ENCODE measurements around the gene MACROD2. TPM values are rescaled to one million over a fixed set of nuclear protein-coding genes. Genes with fewer than 3 reads are reported as not detected.

MACROD2 gene
- total and polyA plus RNA-seq, 2 of the 4 experiments (the other 2 are of a cell fraction): not detected

- H3K9ac ChIP-seq (ENCODE audit: low read depth, low read length): no peak overlapping the region
- no TSS peak for BruUV-seq (replicated peaks)
- TF ChIP-seq MAFK (IDR thresholded peaks at IDR 0.05; ENCODE audit: low read depth, low read length) (no peak), CEBPB (IDR thresholded peaks at IDR 0.05; ENCODE audit: low read depth, low read length) (no peak), MXI1 (IDR thresholded peaks at IDR 0.05; ENCODE audit: borderline replicate concordance, low read depth, low read length) (no peak), USF2 (IDR thresholded peaks at IDR 0.05; ENCODE audit: low read depth, low read length) (no peak), BHLHE40 (IDR thresholded peaks at IDR 0.05; ENCODE audit: low read depth, low read length) (no peak), FOS (IDR thresholded peaks at IDR 0.05; ENCODE audit: low read depth, low read length) (no peak), MAZ (IDR thresholded peaks at IDR 0.05; ENCODE audit: borderline replicate concordance, low read depth, low read length) (no peak), RCOR1 (IDR thresholded peaks at IDR 0.05; ENCODE audit: insufficient replicate concordance, low read length) (no peak), NFE2L2 (IDR thresholded peaks at IDR 0.05; ENCODE audit: low read depth, low read length) (no peak), CHD1 (IDR thresholded peaks at IDR 0.05; ENCODE audit: low read depth, low read length) (no peak), RAD21 (IDR thresholded peaks at IDR 0.05; ENCODE audit: low read length) (no peak), ELK1 (IDR thresholded peaks at IDR 0.05; ENCODE audit: borderline replicate concordance, low read depth, low read length) (no peak), POLR2A (IDR thresholded peaks at IDR 0.05; ENCODE audit: low read depth, low read length) (no peak)
- dilution Hi-C loops (cut with HindIII; ENCODE audit: low sequenced_read_pairs, unreplicated experiment): no loop called here
- no peak overlapping the region for H3K4me2 ChIP-seq (ENCODE audit: low read depth, low read length)
- no peaks in the 10 kb centered on the region for H3K27me3 ChIP-seq (ENCODE audit: control insufficient read depth, insufficient read depth, low read length)
- DNase-seq (no peak), ATAC-seq (ENCODE audit: low read depth) (no peak)
- H3K23ac ChIP-seq (ENCODE audit: low read depth, low read length): no peak overlapping the region
- H3K27ac ChIP-seq (ENCODE audit: insufficient read depth, low read length): no peak overlapping the region
- H3K79me1 ChIP-seq (ENCODE audit: low read depth in 1 of 2, low read length in 2 of 2): no peaks in the 10 kb centered on the region
- no peak overlapping the region for H3K56ac ChIP-seq (ENCODE audit: extremely low read depth, insufficient read depth, low read length)
- H3K4me1 ChIP-seq (ENCODE audit: control insufficient read depth, insufficient read depth, low read length): no peaks in the 10 kb centered on the region
- H3K9me1 ChIP-seq (ENCODE audit: insufficient read depth, low read length): no peaks in the 10 kb centered on the region
- intact Hi-C loops (cut with micrococcal nuclease): no loop called here
- H2BK5ac ChIP-seq (ENCODE audit: low read depth, low read length, poor library complexity, severe bottlenecking): no peak overlapping the region
- H4K91ac ChIP-seq (ENCODE audit: insufficient read depth, low read depth, low read length): no peak overlapping the region
- no peak overlapping the region for H4K5ac ChIP-seq (ENCODE audit: low read depth, low read length)
- ChIA-PET CTCF (no interaction called here), POLR2A (ENCODE audit: unreplicated experiment) (no interaction called here)
- in situ Hi-C loops (cut with MboI; ENCODE audit: low sequenced_read_pairs): no loop called here
- H3K36me3 ChIP-seq (ENCODE audit: control insufficient read depth, insufficient read depth, low read length): no peaks in the 10 kb centered on the region
- no peak overlapping the region for H3K4me3 ChIP-seq (ENCODE audit: insufficient read depth, low read depth, low read length)
- H2BK20ac ChIP-seq (ENCODE audit: low read depth, low read length): no peak overlapping the region
- no peak overlapping the region for H2AK9ac ChIP-seq (replicated peaks; ENCODE audit: low read depth, low read length, poor library complexity)
- WGBS, 2 experiments (ENCODE audit: extremely low coverage in 2 of 2, insufficient read length in 1 of 2): no CpG with 5 or more reads among the region's 5 CpGs
- no peak overlapping the region for H2BK120ac ChIP-seq (ENCODE audit: low read depth, low read length)
- no peak overlapping the region for H4K8ac ChIP-seq (ENCODE audit: low read depth in 2 of 2, low read length in 2 of 2)
- no peaks in the 10 kb centered on the region for H4K20me1 ChIP-seq (ENCODE audit: insufficient read depth, low read length)
- no peak overlapping the region for H2AFZ ChIP-seq (replicated peaks; ENCODE audit: low read length, poor library complexity)
- H3K14ac ChIP-seq (replicated peaks; ENCODE audit: low read depth, low read length): no peak overlapping the region
- no peak overlapping the region for H3K18ac ChIP-seq (ENCODE audit: low read depth, low read length)
- no peaks in the 10 kb centered on the region for H3K9me3 ChIP-seq (ENCODE audit: control insufficient read depth, insufficient read depth, low read length)
- H2AK5ac ChIP-seq (ENCODE audit: low read depth, low read length): no peak overlapping the region
- H3K4ac ChIP-seq (ENCODE audit: low read depth, low read length): no peak overlapping the region
- H2BK15ac ChIP-seq (ENCODE audit: low read depth, low read length): no peak overlapping the region
These were observed 1292.0 kb downstream of the MACROD2 start for GRCh38 chr20:15287329-15287728.

Measured in IMR-90 (cell line).